HG03175 (cell line): ENCODE measurements around the gene MYO9B.
"Not testable (repeated sequence)": the region's sequence is repeated elsewhere in the genome, so short reads cannot be mapped to it uniquely, and the experiment has no call there.

Experiments used
- ATAC-seq: cut with Tn5 transposase; IDR thresholded peaks from one replicate; pipeline ENCODE4 v1.9.1; 2021; ENCODE audit warnings: mild to moderate bottlenecking, moderate library complexity; ENCODE audit not compliant: unreplicated experiment

MYO9B gene

GRCh38 chr19:17138052-17138846 lies 62.7 kb downstream of the MYO9B start:
- ATAC-seq, result not testable (repeated sequence)

- ATAC-seq, result no peak
These were observed 63.5 kb downstream of the MYO9B start for GRCh38 chr19:17138937-17139598.

DNA sequence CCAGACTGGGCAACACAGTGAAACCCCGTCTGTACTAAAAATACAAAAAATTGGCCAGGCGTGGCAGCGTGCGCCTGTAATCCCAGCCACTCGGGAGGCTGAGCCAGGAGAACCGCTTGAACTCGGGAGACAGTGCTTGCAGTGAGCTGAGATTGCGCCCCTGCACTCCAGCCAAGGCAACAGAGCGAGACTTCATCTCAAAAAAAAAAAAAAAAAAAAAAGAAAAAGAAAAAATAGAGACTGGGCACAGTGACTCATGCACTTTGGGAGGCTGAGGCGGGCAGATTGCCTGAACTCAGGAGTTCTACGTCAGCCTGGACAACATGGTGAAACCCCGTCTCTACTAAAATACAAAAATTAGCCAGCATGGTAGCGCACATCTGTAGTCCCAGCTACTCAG lies 69.2 kb downstream of the MYO9B start:
- ATAC-seq, result not testable (repeated sequence)

GRCh38 chr19:17145546-17146497 lies 70.2 kb downstream of the MYO9B start:
- no peak for ATAC-seq

DNA sequence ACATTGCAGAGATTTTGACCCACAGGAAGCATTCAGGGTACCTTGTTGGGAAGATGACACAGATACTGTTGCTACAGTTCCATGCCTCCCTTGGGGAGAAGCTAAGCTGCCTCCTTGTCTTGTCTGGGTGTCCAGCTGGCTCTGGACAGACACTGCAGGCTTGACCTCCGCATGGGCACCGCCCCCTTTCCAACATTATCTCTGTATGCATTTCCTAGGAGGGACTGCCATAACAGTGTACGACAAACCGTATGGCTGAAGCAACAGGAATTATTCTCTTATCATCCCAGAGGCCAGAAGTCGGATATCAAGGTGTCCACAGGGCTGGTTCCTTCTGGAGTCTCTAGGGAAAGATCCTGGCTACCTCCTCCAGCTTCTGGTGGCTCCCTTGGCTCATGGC lies 72.6 kb downstream of the MYO9B start:
- ATAC-seq, result no peak

- no peak for ATAC-seq
These were observed 74.0 kb downstream of the MYO9B start for GRCh38 chr19:17149393-17150135.

- no peak for ATAC-seq
These were observed 78.4 kb downstream of the MYO9B start for GRCh38 chr19:17153996-17154395.

GRCh38 chr19:17155251-17155650 lies 79.7 kb downstream of the MYO9B start:
- no peak for ATAC-seq

GRCh38 chr19:17156296-17156946 lies 80.8 kb downstream of the MYO9B start:
- no peak for ATAC-seq

- ATAC-seq, result no peak
These were observed 81.3 kb downstream of the MYO9B start for GRCh38 chr19:17156947-17157302.

GRCh38 chr19:17158584-17158983 lies 83.0 kb downstream of the MYO9B start:
- ATAC-seq, result no peak

GRCh38 chr19:17159466-17160393 lies 84.2 kb downstream of the MYO9B start:
- no peak for ATAC-seq

GRCh38 chr19:17160908-17161307 lies 85.3 kb downstream of the MYO9B start:
- no peak for ATAC-seq

- not testable (repeated sequence) for ATAC-seq
These were observed 86.6 kb downstream of the MYO9B start for GRCh38 chr19:17162131-17162530.

DNA sequence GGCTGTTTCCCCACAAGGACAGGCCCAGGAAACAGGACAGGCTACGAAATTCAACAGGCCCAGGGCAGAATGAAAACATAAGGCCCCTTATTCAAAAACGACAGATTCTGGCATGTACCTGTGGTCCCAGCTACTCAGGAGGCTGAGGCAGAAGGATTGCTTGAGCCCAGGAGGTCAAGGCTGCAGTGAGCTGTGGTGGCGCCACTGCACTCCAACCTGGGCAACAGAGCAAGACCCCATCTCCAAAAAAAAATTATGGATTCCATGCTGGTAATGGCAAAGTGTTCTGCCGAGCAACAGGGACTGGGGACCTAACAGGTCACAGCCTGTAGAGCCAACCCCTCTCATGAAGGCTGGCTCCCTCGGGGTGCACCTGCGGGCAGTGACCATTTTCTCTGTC lies 87.0 kb downstream of the MYO9B start:
- no peak for ATAC-seq

DNA sequence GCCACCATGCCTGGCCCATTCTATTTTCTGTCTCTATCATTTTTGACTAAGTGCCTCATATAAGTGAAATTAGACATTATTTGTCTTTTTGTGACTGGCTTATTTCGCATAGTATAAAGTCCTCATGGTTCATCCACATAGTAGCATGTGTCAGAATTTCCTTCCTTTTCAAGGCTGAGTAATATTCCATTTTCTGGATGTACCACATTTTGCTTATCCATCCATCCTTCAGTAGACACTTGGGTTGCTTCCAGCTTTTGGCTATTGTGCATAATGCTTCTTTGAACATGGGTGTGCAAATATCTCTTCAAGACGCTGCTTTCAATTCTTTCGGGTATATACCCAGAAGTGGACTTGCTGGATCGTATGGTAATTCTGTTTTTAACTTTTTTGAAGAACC lies 88.1 kb downstream of the MYO9B start:
- ATAC-seq, result no peak

- ATAC-seq, result no peak
These were observed 89.1 kb downstream of the MYO9B start for GRCh38 chr19:17164639-17165038.

DNA sequence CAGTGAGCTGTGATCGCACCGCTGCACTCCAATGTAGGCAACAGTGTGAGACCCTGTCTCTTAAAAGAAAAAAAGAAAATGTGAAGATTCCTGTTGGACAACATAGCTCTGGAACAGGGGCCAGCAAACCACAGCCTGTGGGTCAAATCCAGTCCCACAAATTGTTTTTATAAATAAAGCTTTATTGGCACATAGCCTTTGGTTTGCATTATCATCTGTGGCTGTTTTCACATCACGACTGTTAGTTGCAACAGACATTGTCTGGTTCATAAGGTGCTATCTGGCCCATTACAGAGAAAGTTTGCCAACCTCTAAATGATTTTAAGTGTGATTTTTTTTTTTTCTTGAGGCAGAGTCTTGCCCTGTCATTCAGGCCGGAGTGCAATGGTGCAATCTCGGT lies 90.1 kb downstream of the MYO9B start:
- ATAC-seq, result no peak
